Vagina (tissue), 2 donors: Measurements from ENCODE around the gene SMIM28.

Source experiments
- CTCF ChIP-seq, 3 experiments: fragments of 450-650 bp in 2 of 3; fragments of 200-600 bp in 1 of 3; sonication (generic) in 1 of 3; IDR thresholded peaks; one replicate each; pipeline ENCODE4 v1.5.1; 2017 to 2019; ENCODE audit warnings: antibody characterized with exemption in 3 of 3, mild to moderate bottlenecking in 2 of 3, moderate library complexity in 2 of 3
- POLR2AphosphoS5 ChIP-seq, 2 donors: sonication (generic); formaldehyde crosslinking; IDR thresholded peaks; one replicate each; pipeline ENCODE4 v1.9.0; 2017; ENCODE audit warnings: antibody characterized with exemption in 2 of 2, mild to moderate bottlenecking in 2 of 2, low read depth in 1 of 2; ENCODE audit not compliant: insufficient read depth in 1 of 2

GRCh38 chr6:138401960-138402837, 24.5 kb downstream of the SMIM28 start:
- TF ChIP-seq POLR2AphosphoS5 (IDR thresholded peaks at IDR 0.05; ENCODE audit: insufficient read depth in 1 of 2, low read depth in 1 of 2) (no peak), CTCF (IDR thresholded peaks at IDR 0.05) (no peak)
